ENCODE measurements around the gene ATXN1. TPM values are rescaled to one million over a fixed set of nuclear protein-coding genes. Genes with fewer than 3 reads are reported as not detected.

ATXN1 gene
- total RNA-seq, 1 experiment from 2014 or later: 27.0 TPM

- peaks cover 6% of the 10 kb centered on the region; the same call in 1 of the 2 replicates for H3K4me1 ChIP-seq (ENCODE audit: insufficient read depth, low read length)
- no peak overlapping the region for H2AFZ ChIP-seq (ENCODE audit: low read length)
- H4K20me1 ChIP-seq (ENCODE audit: low read length): no peaks in the 10 kb centered on the region
- no TSS peak for BruUV-seq (replicated peaks)
- no peaks in the 10 kb centered on the region for H3K79me2 ChIP-seq (ENCODE audit: low read length)
- H3K9ac ChIP-seq (ENCODE audit: low read length): no peak overlapping the region
- no peak overlapping the region for H3K27ac ChIP-seq (ENCODE audit: low read length)
- TF ChIP-seq EZH2phosphoT487 (IDR thresholded peaks at IDR 0.05; ENCODE audit: borderline replicate concordance, low read length): no peak
- TF ChIP-seq, protein P1, sequence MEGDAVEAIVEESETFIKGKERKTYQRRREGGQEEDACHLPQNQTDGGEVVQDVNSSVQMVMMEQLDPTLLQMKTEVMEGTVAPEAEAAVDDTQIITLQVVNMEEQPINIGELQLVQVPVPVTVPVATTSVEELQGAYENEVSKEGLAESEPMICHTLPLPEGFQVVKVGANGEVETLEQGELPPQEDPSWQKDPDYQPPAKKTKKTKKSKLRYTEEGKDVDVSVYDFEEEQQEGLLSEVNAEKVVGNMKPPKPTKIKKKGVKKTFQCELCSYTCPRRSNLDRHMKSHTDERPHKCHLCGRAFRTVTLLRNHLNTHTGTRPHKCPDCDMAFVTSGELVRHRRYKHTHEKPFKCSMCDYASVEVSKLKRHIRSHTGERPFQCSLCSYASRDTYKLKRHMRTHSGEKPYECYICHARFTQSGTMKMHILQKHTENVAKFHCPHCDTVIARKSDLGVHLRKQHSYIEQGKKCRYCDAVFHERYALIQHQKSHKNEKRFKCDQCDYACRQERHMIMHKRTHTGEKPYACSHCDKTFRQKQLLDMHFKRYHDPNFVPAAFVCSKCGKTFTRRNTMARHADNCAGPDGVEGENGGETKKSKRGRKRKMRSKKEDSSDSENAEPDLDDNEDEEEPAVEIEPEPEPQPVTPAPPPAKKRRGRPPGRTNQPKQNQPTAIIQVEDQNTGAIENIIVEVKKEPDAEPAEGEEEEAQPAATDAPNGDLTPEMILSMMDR (conservative IDR thresholded peaks at IDR 0.05; ENCODE audit: low read depth, low read length): no peak
- no peak for TF ChIP-seq EZH2 (IDR thresholded peaks at IDR 0.05; ENCODE audit: low read length, unreplicated experiment)
- ATAC-seq: no peak
- no peak overlapping the region for H3K4me3 ChIP-seq (ENCODE audit: low read length)
- POLR2A ChIA-PET (ENCODE audit: unreplicated experiment): no interaction called here
- no peaks in the 10 kb centered on the region for H3F3A ChIP-seq (ENCODE audit: low read length, unreplicated experiment)
- CTCF ChIA-PET: no interaction called here
- H3K36me3 ChIP-seq (ENCODE audit: low read depth, low read length): no peaks in the 10 kb centered on the region
- DNase-seq: no peak
- H3K9me3 ChIP-seq (ENCODE audit: low read length): no peaks in the 10 kb centered on the region
- H3K9me2 ChIP-seq (replicated peaks; ENCODE audit: low read length): no peaks in the 10 kb centered on the region
- intact Hi-C loops (cut with micrococcal nuclease): loop anchor here (10.0 kb wide), 1 partner anchor 144 kb away; no protein-coding TSS in a partner anchor
- no peak overlapping the region for H3K4me2 ChIP-seq (ENCODE audit: low read length)
- H3K27me3 ChIP-seq (ENCODE audit: low read length): no peaks in the 10 kb centered on the region
These were observed 330.7 kb downstream of the ATXN1 start for GRCh38 chr6:16430391-16431089.

DNA sequence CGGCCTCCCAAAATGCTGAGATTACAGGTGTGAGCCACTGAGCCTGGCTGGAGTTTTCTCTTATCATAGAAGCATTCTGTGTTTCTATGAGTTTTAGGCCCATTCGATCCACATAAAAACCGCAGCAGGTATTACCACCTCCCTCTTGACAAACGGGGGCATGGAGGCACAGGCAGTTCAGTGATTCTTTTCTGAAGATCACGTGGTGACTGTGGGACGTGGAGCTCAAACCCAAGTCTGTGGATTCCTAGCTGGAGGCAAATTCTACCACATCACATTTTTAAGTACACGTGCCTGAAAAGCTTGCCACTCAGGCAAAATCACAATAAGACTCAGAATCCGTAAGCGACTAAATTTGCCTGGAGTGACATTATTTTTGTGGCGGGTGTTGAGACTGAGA lies 331.6 kb downstream of the ATXN1 start:
- no peak for TF ChIP-seq EZH2 (IDR thresholded peaks at IDR 0.05; ENCODE audit: low read length, unreplicated experiment)
- TF ChIP-seq, protein P1 (conservative IDR thresholded peaks at IDR 0.05; ENCODE audit: low read depth, low read length): no peak
- no peak for TF ChIP-seq EZH2phosphoT487 (IDR thresholded peaks at IDR 0.05; ENCODE audit: borderline replicate concordance, low read length)
- ChIA-PET CTCF (no interaction called here), POLR2A (ENCODE audit: unreplicated experiment) (no interaction called here)
- DNase-seq (no peak), ATAC-seq (no peak)
- H3F3A ChIP-seq (ENCODE audit: low read length, unreplicated experiment): no peaks in the 10 kb centered on the region
- BruUV-seq (replicated peaks): no TSS peak
- no peak overlapping the region for H3K4me3 ChIP-seq (ENCODE audit: low read length)
- peaks cover 6% of the 10 kb centered on the region; the same call in 1 of the 2 replicates for H3K4me1 ChIP-seq (ENCODE audit: insufficient read depth, low read length)
- H3K4me2 ChIP-seq (ENCODE audit: low read length): no peak overlapping the region
- intact Hi-C loops (cut with micrococcal nuclease): loop anchor here (10.0 kb wide), 1 partner anchor 145 kb away; no protein-coding TSS in a partner anchor
- H3K79me2 ChIP-seq (ENCODE audit: low read length): no peaks in the 10 kb centered on the region
- no peak overlapping the region for H3K9ac ChIP-seq (ENCODE audit: low read length)
- no peaks in the 10 kb centered on the region for H3K9me2 ChIP-seq (replicated peaks; ENCODE audit: low read length)
- H3K27ac ChIP-seq (ENCODE audit: low read length): no peak overlapping the region
- no peaks in the 10 kb centered on the region for H3K27me3 ChIP-seq (ENCODE audit: low read length)
- H4K20me1 ChIP-seq (ENCODE audit: low read length): no peaks in the 10 kb centered on the region
- no peaks in the 10 kb centered on the region for H3K36me3 ChIP-seq (ENCODE audit: low read depth, low read length)
- H3K9me3 ChIP-seq (ENCODE audit: low read length): no peaks in the 10 kb centered on the region
- H2AFZ ChIP-seq (ENCODE audit: low read length): no peak overlapping the region

- no TSS peak for BruUV-seq (replicated peaks)
- no peaks in the 10 kb centered on the region for H3K36me3 ChIP-seq (ENCODE audit: low read depth, low read length)
- H3K27ac ChIP-seq (ENCODE audit: low read length): no peak overlapping the region
- no peak for DNase-seq
- POLR2A ChIA-PET (ENCODE audit: unreplicated experiment): no interaction called here
- no peaks in the 10 kb centered on the region for H3K9me3 ChIP-seq (ENCODE audit: low read length)
- H3F3A ChIP-seq (ENCODE audit: low read length, unreplicated experiment): no peaks in the 10 kb centered on the region
- no peak overlapping the region for H3K4me2 ChIP-seq (ENCODE audit: low read length)
- H3K79me2 ChIP-seq (ENCODE audit: low read length): no peaks in the 10 kb centered on the region
- intact Hi-C loops (cut with micrococcal nuclease): no loop called here
- H3K4me3 ChIP-seq (ENCODE audit: low read length): no peak overlapping the region
- no peak overlapping the region for H3K9ac ChIP-seq (ENCODE audit: low read length)
- TF ChIP-seq EZH2 (IDR thresholded peaks at IDR 0.05; ENCODE audit: low read length, unreplicated experiment): no peak
- TF ChIP-seq, protein P1 (conservative IDR thresholded peaks at IDR 0.05; ENCODE audit: low read depth, low read length): no peak
- TF ChIP-seq EZH2phosphoT487 (IDR thresholded peaks at IDR 0.05; ENCODE audit: borderline replicate concordance, low read length): no peak
- CTCF ChIA-PET: no interaction called here
- ATAC-seq: no peak
- no peaks in the 10 kb centered on the region for H3K27me3 ChIP-seq (ENCODE audit: low read length)
- no peaks in the 10 kb centered on the region for H4K20me1 ChIP-seq (ENCODE audit: low read length)
- H2AFZ ChIP-seq (ENCODE audit: low read length): no peak overlapping the region
- H3K9me2 ChIP-seq (replicated peaks; ENCODE audit: low read length): no peaks in the 10 kb centered on the region
- no peaks in the 10 kb centered on the region; the same call in 1 of the 2 replicates for H3K4me1 ChIP-seq (ENCODE audit: insufficient read depth, low read length)
These were observed 334.1 kb downstream of the ATXN1 start for GRCh38 chr6:16427124-16427523.

Measured in PC-3 (cell line).